Measurements from ENCODE around the gene SYTL3.
"Not testable (repeated sequence)": the region's sequence is repeated elsewhere in the genome, so short reads cannot be mapped to it uniquely, and the experiment has no call there.

SYTL3 gene

GRCh38 chr6:158662954-158663624 is 13.2 kb downstream of the SYTL3 start:
- no peak for DNase-seq (ENCODE audit: low read depth)

GRCh38 chr6:158663625-158664165 is 13.8 kb downstream of the SYTL3 start:
- DNase-seq (ENCODE audit: low read depth): no peak

- no peak for DNase-seq (ENCODE audit: low read depth)
These were observed 15.5 kb downstream of the SYTL3 start for GRCh38 chr6:158665332-158665731.

GRCh38 chr6:158666628-158667359 is 16.9 kb downstream of the SYTL3 start:
- no peak for DNase-seq (ENCODE audit: low read depth)

GRCh38 chr6:158667360-158667981 is 17.6 kb downstream of the SYTL3 start:
- DNase-seq (ENCODE audit: low read depth): no peak

GRCh38 chr6:158668707-158669103 is 18.9 kb downstream of the SYTL3 start:
- no peak for DNase-seq (ENCODE audit: low read depth)

- no peak for DNase-seq (ENCODE audit: low read depth)
These were observed 19.5 kb downstream of the SYTL3 start for GRCh38 chr6:158669145-158670035.

GRCh38 chr6:158672119-158672518 is 22.3 kb downstream of the SYTL3 start:
- not testable (repeated sequence) for DNase-seq (ENCODE audit: low read depth)

GRCh38 chr6:158672726-158673125 is 22.9 kb downstream of the SYTL3 start:
- DNase-seq (ENCODE audit: low read depth): no peak

- DNase-seq (ENCODE audit: low read depth): no peak
These were observed 24.7 kb downstream of the SYTL3 start for GRCh38 chr6:158674342-158675131.

GRCh38 chr6:158677094-158677493 is 27.2 kb downstream of the SYTL3 start:
- not testable (repeated sequence) for DNase-seq (ENCODE audit: low read depth)

GRCh38 chr6:158677906-158678578 is 28.2 kb downstream of the SYTL3 start:
- DNase-seq (ENCODE audit: low read depth): no peak

- DNase-seq (ENCODE audit: low read depth): no peak
These were observed 30.2 kb downstream of the SYTL3 start for GRCh38 chr6:158680015-158680414.

GRCh38 chr6:158680481-158680880 is 30.6 kb downstream of the SYTL3 start:
- DNase-seq (ENCODE audit: low read depth): no peak

GRCh38 chr6:158684311-158684710 is 34.5 kb downstream of the SYTL3 start:
- DNase-seq (ENCODE audit: low read depth): no peak

GRCh38 chr6:158684745-158685324 is 35.0 kb downstream of the SYTL3 start:
- no peak for DNase-seq (ENCODE audit: low read depth)

- no peak for DNase-seq (ENCODE audit: low read depth)
These were observed 36.5 kb downstream of the SYTL3 start for GRCh38 chr6:158686311-158686710.

- peak; percentile 18 for DNase-seq (ENCODE audit: low read depth)
These were observed 37.0 kb downstream of the SYTL3 start for GRCh38 chr6:158686791-158687381.

GRCh38 chr6:158687506-158687905 is 37.7 kb downstream of the SYTL3 start:
- DNase-seq (ENCODE audit: low read depth): no peak

- DNase-seq (ENCODE audit: low read depth): no peak
These were observed 39.0 kb downstream of the SYTL3 start for GRCh38 chr6:158688860-158689259.
